A549 treated with CpdA at 1 μM for 4 hours (cell line): ENCODE data around the gene WDR89. TPM values are rescaled to one million over a fixed set of nuclear protein-coding genes. Genes with fewer than 3 reads are reported as not detected.

Experiments
- total RNA-seq: library from RNA; stranded (reverse); fragments of 200-300 nt; extraction: Qiagen RNA extraction; gene quantifications from 5 replicates; pipeline ENCODE4 v1.2.3, GENCODE V29; 2022; ENCODE audit warnings: low read depth

The WDR89 gene
- 10.0 to 12.1 TPM (median 10.7 TPM) in 5 replicates for total RNA-seq

GRCh38 chr14:63641473-63642228 lies at the start of gene WDR89:
Gene WDR89 (minus strand): TSS chr14:63641871. CDS start chr14:63599942, 41,929 bp downstream.

Other genes starting within 250 kb of the WDR89 start
- gene PPP2R5E, start 98.5 kb downstream of the WDR89 start, total RNA-seq: 24.6 to 27.3 TPM (median 26.1 TPM) in 5 replicates
- 12.9 to 16.9 TPM (median 15.1 TPM) in 5 replicates for gene SGPP1, start 86.2 kb upstream of the WDR89 start, total RNA-seq
- gene SYNE2, start 211.1 kb upstream of the WDR89 start, total RNA-seq: 8.9 to 11.4 TPM (median 9.7 TPM) in 5 replicates